Activated naive CD8-positive, alpha-beta T cell treated with anti-CD3 and anti-CD28 coated beads, Interleukin-2, amount 10 ng/mL, durations not matched to agents 7 days and 5 days (primary cell): ENCODE results near the gene TGM5. TPM values are rescaled to one million over a fixed set of nuclear protein-coding genes. Genes with fewer than 3 reads are reported as not detected.
"Not testable (repeated sequence)": the region's sequence is repeated elsewhere in the genome, so short reads cannot be mapped to it uniquely, and the experiment has no call there.

ENCODE experiments used
- ATAC-seq: fragments of 150-1000 bp; cut with Tn5 transposase; one replicate; pipeline ENCODE4 v1.10.0; 2021; ENCODE audit warnings: low read depth, moderate library complexity
- POLR2A ChIA-PET: fragments of 350-600 bp; sonication (Branson Sonifier 250); formaldehyde crosslinking; loops from one replicate; lab custom pipeline; 2021; ENCODE audit warnings: antibody characterized with exemption; lab: Charles Lee
- DNase-seq: peaks from one replicate; pipeline ENCODE4 v3.0.0; 2021
- H3K27ac Mint-ChIP-seq: one replicate; pipeline ENCODE4 v1.8.0; 2022; ENCODE audit warnings: mild to moderate bottlenecking, mixed read lengths
- H3K27me3 Mint-ChIP-seq: one replicate; pipeline ENCODE4 v1.8.0; 2022; ENCODE audit warnings: mild to moderate bottlenecking, moderate library complexity, mixed read lengths
- H3K36me3 Mint-ChIP-seq: one replicate; pipeline ENCODE4 v1.8.0; 2021; ENCODE audit warnings: mild to moderate bottlenecking, mixed read lengths
- H3K4me1 Mint-ChIP-seq: one replicate; pipeline ENCODE4 v1.8.0; 2021; ENCODE audit warnings: mixed read lengths
- H3K4me3 Mint-ChIP-seq: one replicate; pipeline ENCODE4 v1.8.0; 2022; ENCODE audit warnings: mild to moderate bottlenecking, moderate library complexity, mixed read lengths
- H3K9me3 Mint-ChIP-seq: one replicate; pipeline ENCODE4 v1.8.0; 2021; ENCODE audit warnings: mixed read lengths
- total RNA-seq, 2 experiments: library from RNA; stranded (reverse); gene quantifications; one replicate each; pipeline ENCODE4 v1.2.3, GENCODE V29; 2021

TGM5 gene
- total RNA-seq, 2 experiments from 2014 or later, result 0.11 TPM; not detected in 1

- Mint-ChIP-seq H3K27ac (no peak overlapping the region), H3K4me3 (no peak overlapping the region), H3K4me1 (peaks cover 10% of the 10 kb centered on the region), H3K27me3 (peaks cover 10% of the 10 kb centered on the region), H3K9me3 (no peaks in the 10 kb centered on the region), H3K36me3 (no peaks in the 10 kb centered on the region)
- no peak for ATAC-seq
- POLR2A ChIA-PET, result no interaction called here
- no peak for DNase-seq
Measured at GRCh38 chr15:43229977-43230376, 36.8 kb downstream of the TGM5 start.

DNA sequence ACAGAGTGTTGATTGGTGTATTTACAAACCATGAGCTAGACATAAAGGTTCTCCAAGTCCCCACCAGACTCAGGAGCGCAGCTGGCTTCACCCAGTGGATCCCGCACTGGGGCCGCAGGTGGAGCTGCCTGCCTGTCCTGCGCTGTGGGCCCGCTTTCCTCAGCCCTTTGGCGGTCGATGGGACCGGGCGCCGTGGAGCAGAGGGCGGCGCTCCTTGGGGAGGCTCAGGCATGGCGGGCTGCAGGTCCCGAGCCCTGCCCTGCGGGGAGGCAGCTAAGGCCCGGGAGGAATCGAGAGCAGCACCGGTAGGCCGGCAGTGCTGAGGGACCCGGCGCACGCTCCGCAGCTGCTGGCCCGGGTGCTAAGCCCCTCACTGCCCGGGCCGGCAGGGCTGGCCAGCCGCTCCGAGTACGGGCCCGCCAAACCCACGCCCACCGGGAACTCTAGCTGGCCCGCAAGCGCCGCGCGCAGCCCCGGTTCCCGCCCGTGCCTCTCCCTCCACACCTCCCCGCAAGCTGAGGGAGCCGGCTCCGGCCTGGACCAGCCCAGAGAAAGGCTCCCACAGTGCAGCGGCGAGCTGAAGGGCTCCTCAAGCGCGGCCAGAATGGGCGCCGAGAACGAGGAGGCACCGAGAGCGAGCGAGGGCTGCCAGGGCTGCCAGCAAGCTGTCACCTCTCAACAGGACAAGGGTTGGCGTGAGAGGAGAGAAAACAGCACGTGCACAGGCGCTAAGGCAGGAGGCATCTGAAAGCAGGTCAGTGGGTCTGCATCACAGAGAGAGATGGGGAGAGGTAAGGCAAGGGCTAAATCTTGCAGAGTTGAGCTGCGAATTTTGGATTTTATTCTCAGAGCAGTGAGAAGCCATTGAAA, 40.1 kb downstream of the TGM5 start:
- H3K27ac Mint-ChIP-seq, result no peak overlapping the region
- DNase-seq (no peak), ATAC-seq (no peak)
- POLR2A ChIA-PET, result interaction anchor here (1.4 kb wide), 1 partner anchor 30 kb away, joined by 5 read pairs; no protein-coding TSS in a partner anchor
- H3K27me3 Mint-ChIP-seq, result peaks cover 28% of the 10 kb centered on the region
- H3K36me3 Mint-ChIP-seq, result no peaks in the 10 kb centered on the region
- no peaks in the 10 kb centered on the region for H3K9me3 Mint-ChIP-seq
- H3K4me3 Mint-ChIP-seq, result no peak overlapping the region
- peaks cover 1% of the 10 kb centered on the region for H3K4me1 Mint-ChIP-seq

DNA sequence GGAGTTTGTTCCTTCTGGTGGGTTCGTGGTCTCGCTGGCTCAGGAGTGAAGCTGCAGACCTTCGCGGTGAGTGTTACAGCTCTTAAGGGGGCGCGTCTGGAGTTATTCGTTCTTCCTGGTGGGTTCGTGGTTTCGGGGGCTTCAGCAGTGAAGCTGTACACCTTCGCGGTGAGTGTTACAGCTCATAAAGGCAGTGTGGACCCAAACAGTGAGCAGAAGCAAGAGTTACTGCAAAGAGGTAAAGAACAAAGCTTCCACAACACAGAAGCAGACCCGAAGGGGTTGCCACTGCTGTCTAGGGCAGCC, 40.8 kb downstream of the TGM5 start:
- H3K4me3 Mint-ChIP-seq, result peak overlapping the region; percentile 31
- ATAC-seq, H3K9me3 Mint-ChIP-seq, H3K27ac Mint-ChIP-seq, H3K4me1 Mint-ChIP-seq, DNase-seq, H3K36me3 Mint-ChIP-seq: not testable (repeated sequence)
- peaks cover 30% of the 10 kb centered on the region for H3K27me3 Mint-ChIP-seq
- POLR2A ChIA-PET, result interaction anchor here (0.9 to 1.4 kb wide), 4 partner anchors 31 to 60 kb away, joined by 3 to 7 read pairs (median 4); no protein-coding TSS in a partner anchor

DNA sequence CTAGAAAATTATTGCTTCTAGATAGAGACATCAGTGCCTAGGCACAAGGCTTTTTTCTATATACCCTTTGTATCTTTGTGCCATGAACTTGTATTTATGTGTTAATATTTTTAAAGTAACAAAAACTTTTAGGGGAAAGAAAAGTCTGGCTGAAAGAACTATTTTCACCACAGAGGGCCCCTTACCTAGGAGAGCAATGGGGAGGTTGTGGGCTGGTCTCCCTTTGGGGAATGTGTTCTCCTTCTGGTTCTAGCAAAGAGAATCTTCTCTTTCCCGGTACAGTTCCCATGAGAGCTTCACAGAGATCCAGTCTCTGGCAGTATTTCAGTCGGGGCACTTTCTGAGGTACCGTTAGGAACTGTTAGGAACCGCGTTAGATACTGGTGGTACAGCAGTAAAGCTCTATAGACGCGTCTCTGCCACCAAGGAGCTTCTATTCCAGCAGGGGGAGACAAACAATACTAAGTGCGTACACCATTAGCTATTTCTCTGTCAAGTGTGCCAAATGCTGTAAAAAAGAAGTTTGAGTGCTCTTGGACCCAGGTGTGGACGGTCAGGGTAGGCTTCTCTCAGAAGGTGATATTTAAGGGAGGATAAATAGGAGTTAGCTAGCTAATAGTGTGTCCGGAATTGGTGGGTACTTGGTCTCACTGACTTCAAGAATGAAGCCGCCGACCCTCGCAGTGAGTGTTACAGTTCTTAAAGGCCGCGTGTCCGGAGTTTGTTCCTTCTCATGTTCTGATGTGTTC, 41.4 kb downstream of the TGM5 start:
- Mint-ChIP-seq H3K27me3 (peaks cover 31% of the 10 kb centered on the region), H3K9me3 (no peaks in the 10 kb centered on the region), H3K27ac (no peak overlapping the region), H3K36me3 (no peaks in the 10 kb centered on the region), H3K4me1 (peaks cover 2% of the 10 kb centered on the region), H3K4me3 (peak overlapping the region; percentile 31)
- POLR2A ChIA-PET, result interaction anchor here (0.9 to 1.4 kb wide), 4 partner anchors 31 to 60 kb away, joined by 3 to 7 read pairs (median 4); no protein-coding TSS in a partner anchor
- peak; percentile 98 for ATAC-seq
- no peak for DNase-seq

GRCh38 chr15:43221422-43221821, 45.3 kb downstream of the TGM5 start:
- peaks cover 6% of the 10 kb centered on the region for H3K4me1 Mint-ChIP-seq
- H3K27me3 Mint-ChIP-seq, result peaks cover 42% of the 10 kb centered on the region
- no peak overlapping the region for H3K4me3 Mint-ChIP-seq
- H3K36me3 Mint-ChIP-seq, result no peaks in the 10 kb centered on the region
- POLR2A ChIA-PET, result interaction anchor here (0.7 kb wide), 1 partner anchor 587 kb away, joined by 3 read pairs; no protein-coding TSS in a partner anchor
- ATAC-seq (no peak), DNase-seq (no peak)
- H3K27ac Mint-ChIP-seq, result no peak overlapping the region
- no peaks in the 10 kb centered on the region for H3K9me3 Mint-ChIP-seq

- H3K4me3 Mint-ChIP-seq, result no peak within 1 kb of the TSS
- ATAC-seq, result no peak
Measured at GRCh38 chr15:43220991-43221403, 45.7 kb downstream of the TGM5 start, which contains the start of gene EPB42. TSS of gene EPB42 (minus strand) at chr15:43221018. CDS start at chr15:43220825, 193 bp downstream.

DNA sequence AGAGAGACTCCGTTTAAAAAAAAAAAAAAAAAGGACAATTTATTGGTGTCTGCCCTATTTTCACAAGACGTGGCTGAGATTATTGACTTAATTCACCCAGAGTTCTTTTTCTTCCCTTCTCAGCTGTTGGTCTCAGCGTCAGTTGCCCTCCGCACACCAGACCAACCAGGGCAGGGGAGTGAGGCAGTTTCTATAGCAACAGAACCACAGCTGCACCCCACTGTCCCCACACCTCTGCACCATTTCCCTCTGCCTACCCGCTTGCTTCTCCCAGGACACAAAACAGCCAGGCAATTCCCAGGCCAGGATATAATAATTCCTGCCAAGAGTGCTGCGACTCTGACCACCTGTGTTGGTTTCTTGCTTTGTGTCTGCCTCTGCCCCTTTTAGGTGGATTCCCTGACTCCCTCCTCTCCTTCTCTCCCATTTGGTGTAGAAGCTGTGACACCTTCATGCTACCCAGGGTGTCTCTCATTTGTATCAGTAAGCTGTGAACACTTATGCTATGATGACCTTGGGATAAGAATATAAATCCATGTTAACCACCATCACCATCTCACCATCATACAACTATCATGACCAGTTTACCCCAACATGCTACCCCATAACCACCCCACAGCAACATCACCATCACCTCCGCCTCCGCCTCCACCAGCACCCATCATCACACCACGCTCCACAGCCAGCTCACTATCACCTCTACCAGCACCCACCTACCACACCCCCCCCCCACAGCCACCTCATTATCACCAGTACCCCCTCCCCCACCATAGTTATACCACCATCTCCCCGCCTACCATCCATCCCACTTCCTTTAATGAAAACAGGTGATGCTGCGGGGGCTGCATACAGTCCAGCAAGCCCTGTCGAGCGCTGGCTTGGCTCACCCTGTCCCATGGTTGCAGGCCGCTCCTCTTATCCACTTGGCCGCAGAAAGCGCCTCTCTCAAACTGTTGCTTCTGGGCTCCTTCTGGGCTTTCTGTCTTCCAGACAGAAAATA, 46.5 kb downstream of the TGM5 start:
- Mint-ChIP-seq H3K4me1 (peaks cover 4% of the 10 kb centered on the region), H3K27me3 (peaks cover 42% of the 10 kb centered on the region)

More at GRCh38 chr15:43220991-43221403, 45.7 kb downstream of the TGM5 start, which contains the start of gene EPB42:
- no peaks in the 10 kb centered on the region for H3K36me3 Mint-ChIP-seq
- H3K9me3 Mint-ChIP-seq, result no peaks in the 10 kb centered on the region
- POLR2A ChIA-PET, result no interaction called here
- H3K4me1 Mint-ChIP-seq, result peaks cover 6% of the 10 kb centered on the region
- no peak for DNase-seq
- no peak within 1 kb of the TSS for H3K27ac Mint-ChIP-seq
- peaks cover 42% of the 10 kb centered on the region for H3K27me3 Mint-ChIP-seq

GRCh38 chr15:43218908-43219706, 47.6 kb downstream of the TGM5 start:
- POLR2A ChIA-PET, result no interaction called here
- no peak for ATAC-seq
- peaks cover 41% of the 10 kb centered on the region for H3K27me3 Mint-ChIP-seq
- H3K4me3 Mint-ChIP-seq, result no peak overlapping the region
- H3K9me3 Mint-ChIP-seq, result no peaks in the 10 kb centered on the region
- no peaks in the 10 kb centered on the region for H3K36me3 Mint-ChIP-seq
- H3K4me1 Mint-ChIP-seq, result peaks cover 4% of the 10 kb centered on the region
- H3K27ac Mint-ChIP-seq, result no peak overlapping the region
- DNase-seq, result no peak

More for the DNA sequence above, 46.5 kb downstream of the TGM5 start:
- ATAC-seq, result no peak
- POLR2A ChIA-PET, result no interaction called here
- Mint-ChIP-seq H3K4me3 (no peak overlapping the region), H3K36me3 (no peaks in the 10 kb centered on the region), H3K27ac (no peak overlapping the region), H3K9me3 (no peaks in the 10 kb centered on the region)
- DNase-seq, result no peak

DNA sequence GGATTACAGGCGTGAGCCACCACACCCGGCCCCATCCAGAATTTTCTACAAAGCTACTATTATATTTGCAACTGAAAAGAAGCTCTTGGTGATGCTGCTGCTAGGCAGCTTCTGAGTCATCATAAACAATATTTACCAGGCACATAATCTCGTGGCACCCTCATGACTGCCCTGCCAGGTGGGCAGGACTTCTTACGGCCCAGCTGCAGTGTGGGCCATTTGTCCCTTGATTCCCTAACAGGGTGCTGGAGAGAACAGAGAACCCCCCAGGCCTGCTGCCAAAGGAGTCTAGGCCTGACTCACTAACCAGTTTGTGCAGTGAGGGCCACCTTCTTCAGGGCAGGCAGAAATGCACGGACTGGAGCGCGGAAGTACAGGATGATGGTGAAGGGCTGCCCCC, 50.8 kb downstream of the TGM5 start:
- H3K27me3 Mint-ChIP-seq, result peaks cover 27% of the 10 kb centered on the region
- DNase-seq, result no peak
- no peak overlapping the region for H3K27ac Mint-ChIP-seq
- peaks cover 4% of the 10 kb centered on the region for H3K4me1 Mint-ChIP-seq
- no peak for ATAC-seq
- no peaks in the 10 kb centered on the region for H3K9me3 Mint-ChIP-seq
- POLR2A ChIA-PET, result no interaction called here
- H3K36me3 Mint-ChIP-seq, result no peaks in the 10 kb centered on the region
- no peak overlapping the region for H3K4me3 Mint-ChIP-seq

DNA sequence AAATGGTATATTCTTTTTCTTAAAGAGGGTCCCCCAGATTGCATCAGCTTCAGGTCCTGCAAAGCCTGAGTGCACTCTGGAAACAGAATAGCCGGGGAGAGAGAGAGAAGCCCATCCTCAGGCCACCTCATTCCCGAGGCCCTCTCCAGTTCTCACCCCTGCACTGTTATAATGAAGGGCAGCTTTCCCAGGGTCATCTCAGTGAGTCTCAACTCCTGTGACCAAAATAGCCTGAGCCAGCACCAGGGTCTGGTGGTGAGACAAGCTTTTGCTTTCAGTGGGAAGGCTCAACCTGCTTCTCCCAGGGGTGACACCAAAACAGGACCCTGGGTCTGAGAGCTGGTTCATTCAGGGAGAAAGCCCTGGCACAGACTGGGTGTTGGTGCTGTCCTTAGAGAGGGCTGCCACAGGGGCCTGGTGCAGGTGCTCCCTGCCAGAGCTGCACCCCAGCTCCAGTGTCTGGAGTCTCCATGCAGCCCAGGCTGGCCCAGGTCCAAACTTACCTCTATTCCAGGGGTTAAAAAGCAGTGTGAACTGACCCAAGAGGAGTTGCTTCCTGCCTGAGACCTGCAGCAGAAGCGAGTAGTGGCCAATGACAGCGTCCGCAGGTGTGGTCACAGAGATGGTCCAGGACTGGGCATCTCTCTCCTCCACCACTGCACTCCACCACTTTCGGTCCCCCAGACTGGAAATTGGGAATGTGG, 52.0 kb downstream of the TGM5 start:
- H3K4me3 Mint-ChIP-seq, result no peak overlapping the region
- no peak for ATAC-seq

DNA sequence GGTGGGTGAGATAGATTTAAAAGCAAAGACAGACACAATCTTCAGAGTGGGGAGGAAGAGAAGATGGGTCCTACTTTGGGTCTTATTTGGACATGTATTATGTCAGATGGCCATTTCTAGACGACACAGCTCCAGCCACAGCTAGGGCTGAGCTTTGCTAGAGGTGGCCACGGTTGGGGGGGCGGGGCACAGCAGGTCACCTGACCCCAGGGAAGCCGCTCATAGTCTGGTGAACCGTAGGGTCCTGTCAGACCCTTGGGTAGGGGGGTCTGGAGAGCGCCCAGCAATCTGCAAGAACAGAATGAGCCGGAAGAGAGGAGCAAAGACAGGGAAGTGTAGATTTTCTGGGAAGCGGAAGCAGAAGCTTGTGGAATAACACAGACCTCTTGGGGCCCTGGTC, 52.6 kb downstream of the TGM5 start:
- Mint-ChIP-seq H3K27ac (no peak overlapping the region), H3K4me3 (no peak overlapping the region), H3K4me1 (no peaks in the 10 kb centered on the region), H3K36me3 (no peaks in the 10 kb centered on the region), H3K9me3 (no peaks in the 10 kb centered on the region), H3K27me3 (peaks cover 20% of the 10 kb centered on the region)
- no peak for ATAC-seq
- POLR2A ChIA-PET, result no interaction called here
- no peak for DNase-seq

More for the DNA sequence above, 52.0 kb downstream of the TGM5 start:
- no peak for DNase-seq
- Mint-ChIP-seq H3K9me3 (no peaks in the 10 kb centered on the region), H3K4me1 (no peaks in the 10 kb centered on the region), H3K27me3 (peaks cover 22% of the 10 kb centered on the region), H3K36me3 (no peaks in the 10 kb centered on the region), H3K27ac (no peak overlapping the region)
- POLR2A ChIA-PET, result no interaction called here
